Measurements from ENCODE around the gene OSBPL5.

- no peak for TF ChIP-seq POLR2A (IDR thresholded peaks at IDR 0.05)
- TF ChIP-seq, protein P1, sequence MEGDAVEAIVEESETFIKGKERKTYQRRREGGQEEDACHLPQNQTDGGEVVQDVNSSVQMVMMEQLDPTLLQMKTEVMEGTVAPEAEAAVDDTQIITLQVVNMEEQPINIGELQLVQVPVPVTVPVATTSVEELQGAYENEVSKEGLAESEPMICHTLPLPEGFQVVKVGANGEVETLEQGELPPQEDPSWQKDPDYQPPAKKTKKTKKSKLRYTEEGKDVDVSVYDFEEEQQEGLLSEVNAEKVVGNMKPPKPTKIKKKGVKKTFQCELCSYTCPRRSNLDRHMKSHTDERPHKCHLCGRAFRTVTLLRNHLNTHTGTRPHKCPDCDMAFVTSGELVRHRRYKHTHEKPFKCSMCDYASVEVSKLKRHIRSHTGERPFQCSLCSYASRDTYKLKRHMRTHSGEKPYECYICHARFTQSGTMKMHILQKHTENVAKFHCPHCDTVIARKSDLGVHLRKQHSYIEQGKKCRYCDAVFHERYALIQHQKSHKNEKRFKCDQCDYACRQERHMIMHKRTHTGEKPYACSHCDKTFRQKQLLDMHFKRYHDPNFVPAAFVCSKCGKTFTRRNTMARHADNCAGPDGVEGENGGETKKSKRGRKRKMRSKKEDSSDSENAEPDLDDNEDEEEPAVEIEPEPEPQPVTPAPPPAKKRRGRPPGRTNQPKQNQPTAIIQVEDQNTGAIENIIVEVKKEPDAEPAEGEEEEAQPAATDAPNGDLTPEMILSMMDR (IDR thresholded peaks at IDR 0.05), result no peak
- no peak for TF ChIP-seq EP300 (IDR thresholded peaks at IDR 0.05)
Observed at GRCh38 chr11:3092603-3093141, 72.4 kb downstream of the OSBPL5 start.
